GM12873 (cell line): ENCODE results near the gene IL34.

Experiments used
- TF ChIP-seq, protein P1 (sequence below): IDR thresholded peaks from 2 replicates; pipeline ENCODE4 v1.5.1; 2012; ENCODE audit warnings: low read depth, mild to moderate bottlenecking, moderate library complexity, low read length, control low read depth; ENCODE audit not compliant: insufficient read depth; ENCODE audit errors: missing control alignments

The IL34 gene

DNA sequence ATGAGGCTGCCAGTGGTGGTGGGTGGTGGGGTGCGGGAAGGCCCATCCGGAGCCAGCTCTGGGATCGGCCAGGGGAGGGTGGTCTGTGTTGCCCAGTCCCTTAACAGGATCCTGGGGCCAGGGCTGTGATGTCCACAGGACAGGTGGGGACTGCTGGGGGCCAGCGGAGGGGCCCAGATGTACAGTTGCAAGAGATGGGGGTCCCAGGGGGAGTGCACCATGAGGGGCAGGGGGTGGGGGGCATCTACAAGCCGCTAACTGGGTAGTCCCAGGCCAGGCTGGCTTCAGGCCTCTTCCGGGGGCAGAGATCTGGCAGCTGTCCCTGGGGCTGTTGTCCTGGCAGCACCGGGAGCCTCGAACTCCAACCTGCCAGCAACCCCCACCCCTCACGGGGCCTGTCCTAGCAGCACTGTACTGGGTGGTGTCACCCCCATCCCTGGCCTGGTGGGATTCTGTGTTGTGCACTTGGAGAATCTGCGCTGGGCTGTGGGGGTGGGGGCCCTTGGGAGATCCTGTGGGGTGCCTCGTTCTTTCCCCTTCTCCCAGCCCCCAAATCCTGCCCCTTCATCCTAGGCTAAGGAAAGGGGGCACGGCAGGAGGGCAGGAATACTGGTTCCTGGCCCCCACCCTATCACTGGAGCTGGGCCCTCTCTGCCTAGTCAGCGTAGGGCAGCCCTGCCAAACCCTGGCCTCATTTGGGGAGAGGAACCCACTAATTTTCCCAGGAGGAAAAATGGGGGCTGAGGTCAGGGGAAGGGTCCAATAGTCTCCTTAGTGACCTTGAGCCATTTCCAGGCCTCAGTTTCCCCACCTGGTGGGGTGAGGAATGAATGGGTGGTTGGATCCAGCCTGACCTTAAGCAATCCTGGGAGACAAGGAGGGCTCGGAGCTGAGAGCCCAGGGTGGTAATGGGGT lies 38.0 kb downstream of the IL34 start:
- TF ChIP-seq, protein P1, sequence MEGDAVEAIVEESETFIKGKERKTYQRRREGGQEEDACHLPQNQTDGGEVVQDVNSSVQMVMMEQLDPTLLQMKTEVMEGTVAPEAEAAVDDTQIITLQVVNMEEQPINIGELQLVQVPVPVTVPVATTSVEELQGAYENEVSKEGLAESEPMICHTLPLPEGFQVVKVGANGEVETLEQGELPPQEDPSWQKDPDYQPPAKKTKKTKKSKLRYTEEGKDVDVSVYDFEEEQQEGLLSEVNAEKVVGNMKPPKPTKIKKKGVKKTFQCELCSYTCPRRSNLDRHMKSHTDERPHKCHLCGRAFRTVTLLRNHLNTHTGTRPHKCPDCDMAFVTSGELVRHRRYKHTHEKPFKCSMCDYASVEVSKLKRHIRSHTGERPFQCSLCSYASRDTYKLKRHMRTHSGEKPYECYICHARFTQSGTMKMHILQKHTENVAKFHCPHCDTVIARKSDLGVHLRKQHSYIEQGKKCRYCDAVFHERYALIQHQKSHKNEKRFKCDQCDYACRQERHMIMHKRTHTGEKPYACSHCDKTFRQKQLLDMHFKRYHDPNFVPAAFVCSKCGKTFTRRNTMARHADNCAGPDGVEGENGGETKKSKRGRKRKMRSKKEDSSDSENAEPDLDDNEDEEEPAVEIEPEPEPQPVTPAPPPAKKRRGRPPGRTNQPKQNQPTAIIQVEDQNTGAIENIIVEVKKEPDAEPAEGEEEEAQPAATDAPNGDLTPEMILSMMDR = no peak

DNA sequence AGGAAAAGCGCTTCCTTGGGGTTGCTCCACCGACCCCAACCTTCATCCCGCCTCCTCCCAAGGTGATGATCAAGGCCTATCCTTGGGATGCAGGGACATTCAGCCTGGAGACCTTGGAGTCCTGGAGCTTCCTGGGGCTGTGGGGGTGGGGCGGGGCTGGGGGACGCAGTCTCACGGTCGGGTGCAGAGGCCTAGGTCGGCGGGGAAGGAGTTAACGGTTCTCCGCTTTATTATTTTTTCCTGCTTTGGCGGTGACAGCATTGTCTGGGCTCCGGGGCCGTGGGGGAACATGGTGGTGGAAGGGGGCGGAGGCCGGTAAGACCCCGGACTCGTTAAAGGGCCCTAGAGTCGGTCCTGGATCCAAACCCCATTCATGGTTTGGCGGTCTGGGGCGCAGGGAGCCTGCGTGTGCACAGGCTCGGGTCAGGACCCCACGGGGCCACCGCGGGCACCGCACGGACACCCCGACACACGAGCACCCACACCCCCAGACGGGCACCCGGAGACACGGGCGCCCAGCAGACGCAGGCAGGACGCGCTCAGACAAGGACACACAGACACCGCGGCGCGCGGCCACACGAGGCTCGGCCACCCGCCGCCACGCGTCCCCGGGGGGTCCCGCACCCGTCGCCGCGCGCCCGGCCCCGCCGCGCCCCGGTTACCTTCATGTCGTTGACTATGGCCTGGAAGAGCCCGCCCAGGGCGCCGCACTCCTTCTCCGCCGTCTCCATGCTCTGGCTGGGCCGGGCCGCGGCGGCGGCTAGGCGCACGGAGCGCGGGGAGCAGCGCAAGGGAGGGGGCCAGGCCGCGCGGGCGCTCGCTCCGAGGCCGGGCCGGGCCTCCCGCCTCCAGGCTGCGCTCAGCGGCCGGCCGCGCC lies 38.9 kb downstream of the IL34 start:
- TF ChIP-seq, protein P1 = no peak

- TF ChIP-seq, protein P1 = no peak
These were observed 39.6 kb downstream of the IL34 start, which contains the start of gene MTSS2 for GRCh38 chr16:70685938-70686375. Gene MTSS2, minus strand, starts transcription at chr16:70686053. Its CDS starts 262 bp downstream, at chr16:70685791.

GRCh38 chr16:70686376-70687101 lies 40.2 kb downstream of the IL34 start:
- TF ChIP-seq, protein P1 = no peak

- TF ChIP-seq, protein P1 = no peak
These were observed 40.7 kb downstream of the IL34 start for GRCh38 chr16:70687102-70687511.

DNA sequence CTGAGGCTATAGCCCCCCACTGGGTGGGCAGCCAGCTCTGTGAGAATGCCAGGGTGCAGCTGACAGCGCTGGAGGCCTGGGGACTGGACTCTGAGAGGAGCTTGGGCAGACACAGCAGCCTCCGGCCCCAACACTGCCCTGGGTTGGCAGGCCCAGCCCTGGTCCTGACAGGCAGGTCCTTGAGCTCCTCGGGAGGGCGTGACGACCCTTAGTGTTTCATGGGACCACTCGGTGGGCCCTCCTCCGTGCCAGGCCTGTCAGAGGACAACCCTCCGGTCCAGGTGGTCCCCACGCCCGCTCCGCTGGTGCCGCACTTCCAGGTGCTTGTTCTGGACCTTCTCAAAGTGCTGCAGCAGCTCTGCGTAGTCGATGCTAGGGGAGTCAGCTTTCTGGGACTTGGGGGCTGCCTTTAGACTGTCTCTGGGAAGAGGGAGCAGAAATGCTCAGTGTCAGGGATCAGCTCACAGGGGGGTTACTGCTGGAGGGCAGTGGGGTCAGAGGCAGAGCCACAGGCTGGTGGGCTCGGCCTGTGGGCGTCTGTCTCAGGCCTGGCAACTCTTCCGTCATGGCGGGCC lies 41.4 kb downstream of the IL34 start:
- TF ChIP-seq, protein P1 = no peak
